Measurements from ENCODE around the gene CNGB1. TPM values are rescaled to one million over a fixed set of nuclear protein-coding genes. Genes with fewer than 3 reads are reported as not detected.

Gene CNGB1
- total and polyA plus RNA-seq, 2 of the 13 experiments (the other 11 are each of a cell fraction or from before 2014, with no cell fraction given) = 0.02 to 0.15 TPM

DNA sequence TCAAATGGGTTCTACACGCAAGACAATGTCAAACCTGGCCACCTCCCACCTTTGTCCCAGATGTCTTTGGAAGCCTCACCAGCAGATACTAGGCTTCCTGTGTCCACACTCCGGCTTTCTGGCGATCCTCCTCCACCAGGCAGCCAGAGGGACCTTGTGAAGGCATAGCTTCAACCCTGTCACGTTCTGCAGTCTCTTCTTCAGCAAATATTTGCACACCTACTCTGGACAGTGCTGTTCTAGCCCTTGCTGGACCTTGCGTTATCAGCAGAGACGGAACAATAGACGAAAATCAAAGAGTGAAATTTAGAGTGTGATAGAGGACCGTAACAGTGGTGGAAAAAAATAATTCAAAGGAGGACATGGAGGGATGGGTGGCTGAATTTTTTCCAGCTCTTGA, 130.1 kb downstream of the CNGB1 start (continued):
- TF ChIP-seq, protein P1, sequence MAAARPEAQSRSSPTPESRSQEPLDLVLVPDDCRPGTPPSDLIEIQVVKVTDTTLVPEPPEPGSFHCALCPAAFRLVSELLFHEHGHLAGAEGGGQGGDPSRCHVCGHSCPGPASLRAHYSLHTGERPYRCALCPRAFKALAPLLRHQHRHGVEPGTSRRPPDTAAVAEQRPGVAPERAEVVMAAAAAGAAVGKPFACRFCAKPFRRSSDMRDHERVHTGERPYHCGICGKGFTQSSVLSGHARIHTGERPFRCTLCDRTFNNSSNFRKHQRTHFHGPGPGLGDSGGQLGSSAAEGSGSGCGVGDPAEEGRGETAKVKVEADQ (CRISPR knock-in tag; IDR thresholded peaks at IDR 0.05; ENCODE audit: borderline replicate concordance) = no peak; the same call in 1 of the 2 replicates
- TF ChIP-seq, protein P2, sequence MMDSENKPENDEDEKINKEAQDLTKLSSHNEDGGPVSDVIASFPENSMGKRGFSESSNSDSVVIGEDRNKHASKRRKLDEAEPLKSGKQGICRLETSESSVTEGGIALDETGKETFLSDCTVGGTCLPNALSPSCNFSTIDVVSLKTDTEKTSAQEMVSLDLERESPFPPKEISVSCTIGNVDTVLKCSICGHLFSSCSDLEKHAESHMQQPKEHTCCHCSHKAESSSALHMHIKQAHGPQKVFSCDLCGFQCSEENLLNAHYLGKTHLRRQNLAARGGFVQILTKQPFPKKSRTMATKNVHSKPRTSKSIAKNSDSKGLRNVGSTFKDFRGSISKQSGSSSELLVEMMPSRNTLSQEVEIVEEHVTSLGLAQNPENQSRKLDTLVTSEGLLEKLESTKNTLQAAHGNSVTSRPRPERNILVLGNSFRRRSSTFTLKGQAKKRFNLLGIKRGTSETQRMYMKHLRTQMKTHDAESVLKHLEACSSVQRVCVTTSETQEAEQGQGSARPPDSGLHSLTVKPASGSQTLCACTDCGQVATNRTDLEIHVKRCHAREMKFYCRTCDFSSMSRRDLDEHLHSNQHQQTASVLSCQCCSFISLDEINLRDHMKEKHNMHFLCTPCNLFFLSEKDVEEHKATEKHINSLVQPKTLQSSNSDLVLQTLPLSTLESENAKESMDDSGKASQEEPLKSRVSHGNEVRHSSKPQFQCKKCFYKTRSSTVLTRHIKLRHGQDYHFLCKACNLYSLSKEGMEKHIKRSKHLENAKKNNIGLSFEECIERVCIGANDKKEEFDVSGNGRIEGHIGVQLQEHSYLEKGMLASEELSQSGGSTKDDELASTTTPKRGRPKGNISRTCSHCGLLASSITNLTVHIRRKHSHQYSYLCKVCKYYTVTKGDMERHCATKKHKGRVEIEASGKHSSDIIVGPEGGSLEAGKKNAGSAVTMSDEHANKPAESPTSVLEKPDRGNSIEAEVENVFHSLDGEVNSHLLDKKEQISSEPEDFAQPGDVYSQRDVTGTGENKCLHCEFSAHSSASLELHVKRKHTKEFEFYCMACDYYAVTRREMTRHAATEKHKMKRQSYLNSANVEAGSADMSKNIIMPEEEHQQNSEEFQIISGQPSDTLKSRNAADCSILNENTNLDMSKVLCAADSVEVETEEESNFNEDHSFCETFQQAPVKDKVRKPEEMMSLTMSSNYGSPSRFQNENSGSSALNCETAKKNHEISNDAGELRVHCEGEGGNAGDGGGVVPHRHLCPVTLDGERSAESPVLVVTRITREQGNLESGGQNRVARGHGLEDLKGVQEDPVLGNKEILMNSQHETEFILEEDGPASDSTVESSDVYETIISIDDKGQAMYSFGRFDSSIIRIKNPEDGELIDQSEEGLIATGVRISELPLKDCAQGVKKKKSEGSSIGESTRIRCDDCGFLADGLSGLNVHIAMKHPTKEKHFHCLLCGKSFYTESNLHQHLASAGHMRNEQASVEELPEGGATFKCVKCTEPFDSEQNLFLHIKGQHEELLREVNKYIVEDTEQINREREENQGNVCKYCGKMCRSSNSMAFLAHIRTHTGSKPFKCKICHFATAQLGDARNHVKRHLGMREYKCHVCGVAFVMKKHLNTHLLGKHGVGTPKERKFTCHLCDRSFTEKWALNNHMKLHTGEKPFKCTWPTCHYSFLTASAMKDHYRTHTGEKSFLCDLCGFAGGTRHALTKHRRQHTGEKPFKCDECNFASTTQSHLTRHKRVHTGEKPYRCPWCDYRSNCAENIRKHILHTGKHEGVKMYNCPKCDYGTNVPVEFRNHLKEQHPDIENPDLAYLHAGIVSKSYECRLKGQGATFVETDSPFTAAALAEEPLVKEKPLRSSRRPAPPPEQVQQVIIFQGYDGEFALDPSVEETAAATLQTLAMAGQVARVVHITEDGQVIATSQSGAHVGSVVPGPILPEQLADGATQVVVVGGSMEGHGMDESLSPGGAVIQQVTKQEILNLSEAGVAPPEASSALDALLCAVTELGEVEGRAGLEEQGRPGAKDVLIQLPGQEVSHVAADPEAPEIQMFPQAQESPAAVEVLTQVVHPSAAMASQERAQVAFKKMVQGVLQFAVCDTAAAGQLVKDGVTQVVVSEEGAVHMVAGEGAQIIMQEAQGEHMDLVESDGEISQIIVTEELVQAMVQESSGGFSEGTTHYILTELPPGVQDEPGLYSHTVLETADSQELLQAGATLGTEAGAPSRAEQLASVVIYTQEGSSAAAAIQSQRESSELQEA (CRISPR knock-in tag; IDR thresholded peaks at IDR 0.05; ENCODE audit: not compliant biosample characterization) = peak; percentile 20
- TF ChIP-seq ZSCAN9 (CRISPR knock-in tag; IDR thresholded peaks at IDR 0.05; ENCODE audit: borderline replicate concordance) (0 out of 2 replicates have a peak, but pooled peaks have one; percentile 16), SMAD1 (CRISPR knock-in tag; IDR thresholded peaks at IDR 0.05; ENCODE audit: borderline replicate concordance, low read depth) (no peak), TAF1 (CRISPR knock-in tag; IDR thresholded peaks at IDR 0.05) (no peak), ATF1 (CRISPR knock-in tag; IDR thresholded peaks at IDR 0.05) (no peak), RARA (CRISPR knock-in tag; IDR thresholded peaks at IDR 0.05) (peak; percentile 82), ZNF629 (CRISPR knock-in tag; conservative IDR thresholded peaks at IDR 0.05) (peak; percentile 48; the same call in 1 of the 2 replicates), ATF7 (IDR thresholded peaks at IDR 0.05) (no peak), ATF7 (CRISPR knock-in tag; IDR thresholded peaks at IDR 0.05) (no peak), CEBPG (CRISPR knock-in tag; IDR thresholded peaks at IDR 0.05) (peak; percentile 85), GATAD2A (CRISPR knock-in tag; IDR thresholded peaks at IDR 0.05) (peak; percentile 96), ZNF816 (CRISPR knock-in tag; IDR thresholded peaks at IDR 0.05; ENCODE audit: borderline replicate concordance) (no peak), ZNF607 (CRISPR knock-in tag; IDR thresholded peaks at IDR 0.05; ENCODE audit: borderline replicate concordance) (0 out of 2 replicates have a peak, but pooled peaks have one; percentile 57), ZNF687 (CRISPR knock-in tag; IDR thresholded peaks at IDR 0.05) (peak; percentile 31; the same call in 1 of the 2 replicates)
- TF ChIP-seq, protein P3, sequence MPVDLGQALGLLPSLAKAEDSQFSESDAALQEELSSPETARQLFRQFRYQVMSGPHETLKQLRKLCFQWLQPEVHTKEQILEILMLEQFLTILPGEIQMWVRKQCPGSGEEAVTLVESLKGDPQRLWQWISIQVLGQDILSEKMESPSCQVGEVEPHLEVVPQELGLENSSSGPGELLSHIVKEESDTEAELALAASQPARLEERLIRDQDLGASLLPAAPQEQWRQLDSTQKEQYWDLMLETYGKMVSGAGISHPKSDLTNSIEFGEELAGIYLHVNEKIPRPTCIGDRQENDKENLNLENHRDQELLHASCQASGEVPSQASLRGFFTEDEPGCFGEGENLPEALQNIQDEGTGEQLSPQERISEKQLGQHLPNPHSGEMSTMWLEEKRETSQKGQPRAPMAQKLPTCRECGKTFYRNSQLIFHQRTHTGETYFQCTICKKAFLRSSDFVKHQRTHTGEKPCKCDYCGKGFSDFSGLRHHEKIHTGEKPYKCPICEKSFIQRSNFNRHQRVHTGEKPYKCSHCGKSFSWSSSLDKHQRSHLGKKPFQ (CRISPR knock-in tag; IDR thresholded peaks at IDR 0.05; ENCODE audit: insufficient replicate concordance) = no peak

Measured in HepG2 (cell line).